ENCODE measurements around the gene ZNF814. TPM values are rescaled to one million over a fixed set of nuclear protein-coding genes. Genes with fewer than 3 reads are reported as not detected.
A peak's percentile ranks its signal among the peaks of the same experiment; 100 is the strongest.
"Not testable (repeated sequence)": the region's sequence is repeated elsewhere in the genome, so short reads cannot be mapped to it uniquely, and the experiment has no call there.

ZNF814 gene
- total RNA-seq: 23.6 TPM

- peak; percentile 93 for DNase-seq (ENCODE audit: low spot score)
Observed at GRCh38 chr19:57888560-57889231, at the start of gene ZNF814. Gene ZNF814 (minus strand): TSS chr19:57889037. CDS start chr19:57888802, 235 bp downstream.

GRCh38 chr19:57935731-57936130, 46.9 kb upstream of the ZNF814 start:
- DNase-seq (ENCODE audit: low spot score): no peak

- peak; percentile 81 for DNase-seq (ENCODE audit: low spot score)
Observed at GRCh38 chr19:57934820-57935665, 46.2 kb upstream of the ZNF814 start, which contains the start of gene ZNF418. Gene ZNF418 (minus strand): TSS chr19:57935402. CDS start chr19:57933822, 1,580 bp downstream.

- DNase-seq (ENCODE audit: low spot score): no peak
Observed at GRCh38 chr19:57927587-57927986, 38.8 kb upstream of the ZNF814 start.

GRCh38 chr19:57916168-57916995, 27.5 kb upstream of the ZNF814 start, which contains the start of gene ZNF417:
Gene ZNF417 (minus strand): TSS chr19:57916592. CDS start chr19:57916411, 181 bp downstream.
- DNase-seq (ENCODE audit: low spot score): peak; percentile 93

- DNase-seq (ENCODE audit: low spot score): no peak
Observed at GRCh38 chr19:57914531-57914930, 25.7 kb upstream of the ZNF814 start.

- DNase-seq (ENCODE audit: low spot score): no peak
Observed at GRCh38 chr19:57907394-57907793, 18.6 kb upstream of the ZNF814 start.

- no peak for DNase-seq (ENCODE audit: low spot score)
Observed at GRCh38 chr19:57905258-57905657, 16.4 kb upstream of the ZNF814 start.

- no peak for DNase-seq (ENCODE audit: low spot score)
Observed at GRCh38 chr19:57903618-57904184, 14.9 kb upstream of the ZNF814 start.

- no peak for DNase-seq (ENCODE audit: low spot score)
Observed at GRCh38 chr19:57900311-57900710, 11.5 kb upstream of the ZNF814 start.

GRCh38 chr19:57890706-57891105, 1.9 kb upstream of the ZNF814 start:
- not testable (repeated sequence) for DNase-seq (ENCODE audit: low spot score)

- peak; percentile 16 for DNase-seq (ENCODE audit: low spot score)
Observed at GRCh38 chr19:57888107-57888559, 704 bp downstream of the ZNF814 start.

GRCh38 chr19:57887195-57887941, 1.5 kb downstream of the ZNF814 start:
- DNase-seq (ENCODE audit: low spot score): peak; percentile 24

- no peak for DNase-seq (ENCODE audit: low spot score)
Observed at GRCh38 chr19:57886046-57886445, 2.8 kb downstream of the ZNF814 start.

GRCh38 chr19:57873883-57874799, 14.7 kb downstream of the ZNF814 start:
- not testable (repeated sequence) for DNase-seq (ENCODE audit: low spot score)

GRCh38 chr19:57872450-57872849, 16.4 kb downstream of the ZNF814 start:
- no peak for DNase-seq (ENCODE audit: low spot score)

- no peak for DNase-seq (ENCODE audit: low spot score)
Observed at GRCh38 chr19:57870225-57870624, 18.6 kb downstream of the ZNF814 start.

- not testable (repeated sequence) for DNase-seq (ENCODE audit: low spot score)
Observed at GRCh38 chr19:57869655-57870054, 19.2 kb downstream of the ZNF814 start.

GRCh38 chr19:57867868-57868492, 20.9 kb downstream of the ZNF814 start:
- no peak for DNase-seq (ENCODE audit: low spot score)

All from mucosa of gallbladder (tissue), 1 donor.